Astrocyte (in vitro differentiated cells and primary cell): ENCODE data around the gene CES5A. TPM values are rescaled to one million over a fixed set of nuclear protein-coding genes. Genes with fewer than 3 reads are reported as not detected.
A peak's percentile ranks its signal among the peaks of the same experiment; 100 is the strongest.

Experiments used
- DNase-seq: peaks from one replicate; pipeline ENCODE4 v3.0.0-alpha.2; 2010; ENCODE audit warnings: low read depth
- FAIRE-seq: peaks from 2 replicates; lab custom pipeline; 2011; peaks lifted over from hg19 to GRCh38; lab: Jason Lieb, UNC
- H2AFZ ChIP-seq: 2 replicates; pipeline ENCODE4 v1.6.0; 2012; ENCODE audit warnings: low read depth, low read length, inconsistent platforms
- H3K27ac ChIP-seq: 2 replicates; pipeline ENCODE4 v1.5.1; 2011; ENCODE audit warnings: low read depth, low read length, inconsistent platforms
- H3K27me3 ChIP-seq: 2 replicates; pipeline ENCODE4 v1.6.0; 2011; ENCODE audit warnings: low read length, inconsistent platforms; ENCODE audit not compliant: insufficient read depth
- H3K36me3 ChIP-seq: 2 replicates; pipeline ENCODE4 v1.5.1; 2011; ENCODE audit warnings: low read length, inconsistent platforms; ENCODE audit not compliant: insufficient read depth
- H3K4me1 ChIP-seq: 2 replicates; pipeline ENCODE4 v1.5.1; 2011; ENCODE audit warnings: low read length, inconsistent platforms; ENCODE audit not compliant: insufficient read depth
- H3K4me2 ChIP-seq: 2 replicates; pipeline ENCODE4 v1.6.0; 2012; ENCODE audit warnings: low read length, inconsistent platforms
- H3K4me3 ChIP-seq: 2 replicates; pipeline ENCODE4 v1.5.1; 2011; ENCODE audit warnings: low read depth, mild to moderate bottlenecking, low read length, inconsistent platforms; ENCODE audit not compliant: insufficient read depth
- H3K79me2 ChIP-seq: 2 replicates; pipeline ENCODE4 v1.6.0; 2012; ENCODE audit warnings: mild to moderate bottlenecking, low read length, inconsistent platforms; ENCODE audit not compliant: insufficient read depth
- H3K9ac ChIP-seq: 2 replicates; pipeline ENCODE4 v1.6.0; 2012; ENCODE audit warnings: mild to moderate bottlenecking, low read length, inconsistent platforms
- H3K9me3 ChIP-seq: 2 replicates; pipeline ENCODE4 v1.5.1; 2012; ENCODE audit warnings: low read depth, mild to moderate bottlenecking, low read length, inconsistent platforms; ENCODE audit not compliant: insufficient read depth
- H4K20me1 ChIP-seq: 2 replicates; pipeline ENCODE4 v1.6.0; 2012; ENCODE audit warnings: low read length, inconsistent platforms; ENCODE audit not compliant: insufficient read depth
- H3K27ac Mint-ChIP-seq: one replicate; pipeline ENCODE4 v1.8.0; 2021; ENCODE audit warnings: mild to moderate bottlenecking, mixed read lengths; ENCODE audit not compliant: unreplicated experiment
- H3K27me3 Mint-ChIP-seq: one replicate; pipeline ENCODE4 v1.8.0; 2021; ENCODE audit warnings: low read depth, mixed read lengths; ENCODE audit not compliant: unreplicated experiment
- H3K36me3 Mint-ChIP-seq: one replicate; pipeline ENCODE4 v1.8.0; 2021; ENCODE audit warnings: low read depth, mixed read lengths; ENCODE audit not compliant: unreplicated experiment
- H3K4me1 Mint-ChIP-seq: one replicate; pipeline ENCODE4 v1.8.0; 2021; ENCODE audit warnings: low read depth, mixed read lengths; ENCODE audit not compliant: unreplicated experiment
- H3K4me3 Mint-ChIP-seq: one replicate; pipeline ENCODE4 v1.8.0; 2021; ENCODE audit warnings: mild to moderate bottlenecking, moderate library complexity, mixed read lengths; ENCODE audit not compliant: unreplicated experiment
- H3K9me3 Mint-ChIP-seq: one replicate; pipeline ENCODE4 v1.8.0; 2021; ENCODE audit warnings: mild to moderate bottlenecking, mixed read lengths; ENCODE audit not compliant: unreplicated experiment
- EZH2 ChIP-seq: IDR thresholded peaks from 2 replicates; pipeline ENCODE4 v1.6.1; 2012; ENCODE audit warnings: mild to moderate bottlenecking, low read length, inconsistent platforms; ENCODE audit not compliant: insufficient read depth
- total RNA-seq: library from RNA; stranded (reverse); gene quantifications from 2 replicates; pipeline ENCODE4 v1.2.1, GENCODE V29; 2021
- TF ChIP-seq, protein P1 (sequence below): IDR thresholded peaks from 2 replicates; pipeline ENCODE4 v1.5.1; 2011; ENCODE audit warnings: low read depth, mild to moderate bottlenecking, inconsistent platforms, low read length, moderate library complexity; ENCODE audit not compliant: insufficient read depth

CES5A gene
- total RNA-seq, 1 donor from 2014 or later: not detected

DNA sequence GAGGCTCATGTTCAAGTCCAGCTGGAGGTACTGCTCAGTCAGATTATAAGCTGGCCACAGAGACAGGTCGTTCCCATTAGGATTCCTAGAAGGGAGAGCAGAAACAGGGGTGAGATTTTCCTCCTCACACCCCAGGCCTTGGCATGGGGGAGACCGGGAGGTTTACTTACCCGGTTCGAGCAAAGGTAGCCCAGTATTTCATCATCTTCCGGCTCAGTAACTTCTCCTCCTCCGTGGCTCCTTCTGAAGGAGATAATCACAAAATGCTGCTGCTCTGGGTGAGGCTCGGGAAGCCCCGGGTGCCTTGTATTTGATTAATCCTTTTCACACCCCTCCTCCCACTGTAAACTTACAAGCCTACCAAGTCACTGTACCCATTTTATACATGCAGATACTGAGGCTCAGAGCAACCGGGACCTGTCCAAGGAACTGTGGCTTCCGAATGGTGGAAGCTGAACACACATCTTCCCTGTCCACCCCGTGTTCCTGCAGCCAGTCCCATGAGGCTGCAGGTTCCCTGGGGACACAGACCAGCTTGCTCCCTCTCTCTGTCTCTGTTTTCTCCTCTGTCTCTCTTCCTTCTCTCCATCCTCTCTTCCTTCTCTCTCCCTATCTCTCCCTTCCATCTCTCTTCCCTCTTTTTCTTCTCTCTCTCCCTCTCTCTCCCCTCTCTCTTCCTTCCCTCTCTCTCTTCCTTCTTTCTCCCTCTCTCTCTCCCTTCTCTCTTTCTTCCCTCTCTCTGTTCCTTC, 28.4 kb downstream of the CES5A start:
- no peak overlapping the region for H2AFZ ChIP-seq
- Mint-ChIP-seq H3K27me3 (peaks cover 26% of the 10 kb centered on the region), H3K27ac (no peak overlapping the region), H3K36me3 (no peaks in the 10 kb centered on the region), H3K4me3 (no peak overlapping the region), H3K9me3 (no peaks in the 10 kb centered on the region), H3K4me1 (no peaks in the 10 kb centered on the region)
- H3K27me3 ChIP-seq: no peaks in the 10 kb centered on the region
- H4K20me1 ChIP-seq: no peaks in the 10 kb centered on the region
- no peak overlapping the region for H3K4me3 ChIP-seq
- no peaks in the 10 kb centered on the region for H3K36me3 ChIP-seq
- no peak overlapping the region for H3K27ac ChIP-seq
- H3K4me2 ChIP-seq: no peak overlapping the region
- H3K4me1 ChIP-seq: no peaks in the 10 kb centered on the region
- H3K9ac ChIP-seq: no peak overlapping the region
- DNase-seq (no peak), FAIRE-seq (no peak)
- no peak for TF ChIP-seq EZH2
- TF ChIP-seq, protein P1, sequence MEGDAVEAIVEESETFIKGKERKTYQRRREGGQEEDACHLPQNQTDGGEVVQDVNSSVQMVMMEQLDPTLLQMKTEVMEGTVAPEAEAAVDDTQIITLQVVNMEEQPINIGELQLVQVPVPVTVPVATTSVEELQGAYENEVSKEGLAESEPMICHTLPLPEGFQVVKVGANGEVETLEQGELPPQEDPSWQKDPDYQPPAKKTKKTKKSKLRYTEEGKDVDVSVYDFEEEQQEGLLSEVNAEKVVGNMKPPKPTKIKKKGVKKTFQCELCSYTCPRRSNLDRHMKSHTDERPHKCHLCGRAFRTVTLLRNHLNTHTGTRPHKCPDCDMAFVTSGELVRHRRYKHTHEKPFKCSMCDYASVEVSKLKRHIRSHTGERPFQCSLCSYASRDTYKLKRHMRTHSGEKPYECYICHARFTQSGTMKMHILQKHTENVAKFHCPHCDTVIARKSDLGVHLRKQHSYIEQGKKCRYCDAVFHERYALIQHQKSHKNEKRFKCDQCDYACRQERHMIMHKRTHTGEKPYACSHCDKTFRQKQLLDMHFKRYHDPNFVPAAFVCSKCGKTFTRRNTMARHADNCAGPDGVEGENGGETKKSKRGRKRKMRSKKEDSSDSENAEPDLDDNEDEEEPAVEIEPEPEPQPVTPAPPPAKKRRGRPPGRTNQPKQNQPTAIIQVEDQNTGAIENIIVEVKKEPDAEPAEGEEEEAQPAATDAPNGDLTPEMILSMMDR: no peak
- no peaks in the 10 kb centered on the region for H3K79me2 ChIP-seq
- no peaks in the 10 kb centered on the region for H3K9me3 ChIP-seq

DNA sequence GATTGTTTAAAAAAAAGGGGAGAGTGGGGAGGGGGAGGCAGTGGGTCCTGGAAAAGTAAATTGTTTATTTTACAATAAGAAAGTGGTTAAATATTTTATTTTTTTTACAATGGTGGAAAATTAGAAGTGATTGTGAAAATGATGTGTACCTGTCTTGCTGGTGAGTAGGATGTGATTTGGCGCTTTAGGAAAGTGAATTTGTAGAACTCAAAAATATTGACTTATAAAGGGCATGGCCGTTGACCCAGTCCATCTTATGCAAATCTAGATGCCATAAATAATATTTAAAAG, 32.1 kb downstream of the CES5A start:
- Histone ChIP-seq H3K9ac (no peak overlapping the region), H3K4me1 (no peaks in the 10 kb centered on the region), H3K36me3 (no peaks in the 10 kb centered on the region), H3K9me3 (no peaks in the 10 kb centered on the region), H2AFZ (no peak overlapping the region), H3K4me2 (no peak overlapping the region), H3K4me3 (no peak overlapping the region), H3K79me2 (no peaks in the 10 kb centered on the region), H3K27me3 (no peaks in the 10 kb centered on the region), H4K20me1 (no peaks in the 10 kb centered on the region), H3K27ac (no peak overlapping the region)
- H3K27ac Mint-ChIP-seq: no peak overlapping the region
- FAIRE-seq (no peak), DNase-seq (no peak)
- no peak overlapping the region for H3K4me3 Mint-ChIP-seq
- no peaks in the 10 kb centered on the region for H3K4me1 Mint-ChIP-seq
- peaks cover 42% of the 10 kb centered on the region for H3K27me3 Mint-ChIP-seq
- no peak for TF ChIP-seq EZH2
- TF ChIP-seq, protein P1: no peak
- H3K36me3 Mint-ChIP-seq: no peaks in the 10 kb centered on the region
- no peaks in the 10 kb centered on the region for H3K9me3 Mint-ChIP-seq

DNA sequence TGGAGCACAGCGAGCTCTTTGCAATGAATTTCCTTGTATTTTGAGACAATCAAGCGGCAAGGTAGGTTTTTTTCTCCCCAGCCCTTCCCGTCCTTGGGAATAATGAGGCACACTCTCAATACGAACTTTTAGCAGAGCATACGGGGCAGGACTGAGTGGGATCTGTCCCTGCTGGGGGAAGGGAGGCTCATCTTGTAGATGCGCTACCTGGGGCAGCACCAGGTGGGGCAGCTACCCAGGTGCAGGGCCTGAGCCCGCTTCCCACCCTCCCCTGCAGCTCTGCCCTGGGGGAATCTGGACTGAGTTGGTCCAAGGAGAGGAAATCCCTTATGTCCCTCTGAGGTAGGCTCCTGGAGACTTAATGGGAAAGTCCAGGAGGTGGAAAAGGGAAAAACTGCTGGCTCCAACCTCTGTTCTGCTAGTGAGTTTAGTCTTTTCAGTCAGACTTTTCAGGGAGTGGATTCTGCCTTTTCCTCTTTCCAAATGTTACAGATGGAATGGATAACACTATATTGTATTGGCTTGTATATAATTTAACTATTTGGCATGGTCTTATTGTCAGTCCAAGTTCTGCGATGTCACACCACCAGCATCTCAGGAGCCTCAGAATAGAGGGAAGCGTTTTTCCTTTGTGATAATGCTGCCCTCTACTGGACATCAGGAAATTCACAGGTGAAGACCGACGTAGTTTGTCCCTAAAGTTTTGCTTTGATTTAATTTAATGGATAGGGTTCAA, 32.6 kb downstream of the CES5A start:
- no peaks in the 10 kb centered on the region for H3K9me3 ChIP-seq
- no peaks in the 10 kb centered on the region for H3K27me3 ChIP-seq
- no peak overlapping the region for H3K9ac ChIP-seq
- no peaks in the 10 kb centered on the region for H4K20me1 ChIP-seq
- Mint-ChIP-seq H3K4me3 (no peak overlapping the region), H3K9me3 (no peaks in the 10 kb centered on the region), H3K27ac (no peak overlapping the region), H3K4me1 (no peaks in the 10 kb centered on the region), H3K36me3 (no peaks in the 10 kb centered on the region), H3K27me3 (peaks cover 43% of the 10 kb centered on the region)
- H3K36me3 ChIP-seq: no peaks in the 10 kb centered on the region
- H3K4me3 ChIP-seq: no peak overlapping the region
- FAIRE-seq: no peak
- no peak for TF ChIP-seq EZH2
- TF ChIP-seq, protein P1: peak; percentile 67
- no peak overlapping the region for H3K4me2 ChIP-seq
- DNase-seq: peak; percentile 7
- H2AFZ ChIP-seq: no peak overlapping the region
- no peak overlapping the region for H3K27ac ChIP-seq
- no peaks in the 10 kb centered on the region for H3K4me1 ChIP-seq
- no peaks in the 10 kb centered on the region for H3K79me2 ChIP-seq
